ENCODE results near the gene SLC28A1. TPM values are rescaled to one million over a fixed set of nuclear protein-coding genes. Genes with fewer than 3 reads are reported as not detected.

The SLC28A1 gene
- total RNA-seq, 1 experiment from 2014 or later: 0.13 TPM

DNA sequence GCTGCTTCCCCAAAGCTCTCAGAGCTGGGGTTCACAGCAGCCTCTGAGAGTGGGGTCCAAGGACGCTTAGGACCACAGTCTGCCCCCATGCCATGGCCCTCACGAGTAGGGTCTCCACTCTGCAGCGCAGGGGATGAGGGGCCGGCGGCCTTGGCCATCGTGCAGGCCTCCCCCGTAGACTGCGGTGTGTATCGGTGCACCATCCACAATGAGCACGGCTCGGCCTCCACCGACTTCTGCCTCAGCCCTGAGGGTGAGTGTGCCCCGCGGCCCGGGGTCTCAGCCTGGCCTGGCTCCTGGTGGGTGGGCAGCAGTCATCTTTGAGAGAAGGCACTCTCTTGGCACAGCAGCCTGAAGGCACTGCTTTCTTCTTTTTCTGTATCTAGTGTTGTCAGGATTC, 24.8 kb upstream of the SLC28A1 start:
- no peaks in the 10 kb centered on the region for H3K27me3 Mint-ChIP-seq (ENCODE audit: low read depth)
- H3K4me1 Mint-ChIP-seq: no peaks in the 10 kb centered on the region; a peak in 1 of 4 replicates
- H3K79me2 ChIP-seq (ENCODE audit: insufficient read depth, low read length): no peaks in the 10 kb centered on the region
- no peak overlapping the region for H3K4ac ChIP-seq (ENCODE audit: low read depth, low read length)
- no peak overlapping the region for H4K91ac ChIP-seq (ENCODE audit: insufficient read length, low read depth, low read length)
- no peaks in the 10 kb centered on the region for H3K4me1 ChIP-seq (ENCODE audit: insufficient read depth, low read length)
- no peak overlapping the region for H3K4me2 ChIP-seq (ENCODE audit: insufficient read depth, insufficient read length, low read length)
- no peaks in the 10 kb centered on the region for H3K79me1 ChIP-seq (ENCODE audit: insufficient read depth, low read depth, low read length, poor library complexity, severe bottlenecking)
- peaks cover 0 to 34% (median 7%) of the 10 kb centered on the region in 3 experiments; a peak in 5 of 7 replicates for H3K36me3 Mint-ChIP-seq (ENCODE audit: insufficient read depth in 1 of 3, low read depth in 3 of 3)
- DNase-seq: no peak
- no peaks in the 10 kb centered on the region for H3K23me2 ChIP-seq (ENCODE audit: insufficient read length, low read depth, low read length, poor library complexity, severe bottlenecking)
- H3K18ac ChIP-seq (ENCODE audit: insufficient read length, low read depth, low read length): no peak overlapping the region
- WGBS (ENCODE audit: extremely low coverage, insufficient read length, low lambda C conversion rate): no CpG with 5 or more reads among the region's 15 CpGs
- H3K27ac Mint-ChIP-seq: no peak overlapping the region
- H2AK5ac ChIP-seq (ENCODE audit: insufficient read length, low read length): no peak overlapping the region
- H3K9me3 ChIP-seq (ENCODE audit: control insufficient read depth, low read depth, low read length): no peaks in the 10 kb centered on the region
- no peak overlapping the region for H2BK5ac ChIP-seq (ENCODE audit: insufficient read length, low read length)
- no peak overlapping the region for H2BK15ac ChIP-seq (ENCODE audit: low read depth, low read length)
- no peak overlapping the region for H3T11ph ChIP-seq (ENCODE audit: low read length)
- H2BK12ac ChIP-seq (ENCODE audit: insufficient read length, low read depth, low read length): no peak overlapping the region
- no peak overlapping the region for H3K4me3 Mint-ChIP-seq
- no peak overlapping the region for H3K56ac ChIP-seq (ENCODE audit: insufficient read length, low read depth, low read length)
- no peak overlapping the region for H3K14ac ChIP-seq (ENCODE audit: insufficient read depth, low read length)
- no peak overlapping the region for H4K5ac ChIP-seq (ENCODE audit: insufficient read length, low read depth, low read length)
- H3K23ac ChIP-seq (ENCODE audit: insufficient read length, low read depth, low read length): no peak overlapping the region
- no peak overlapping the region for H3K9ac ChIP-seq (ENCODE audit: extremely low read depth, insufficient read length, low read length)
- H4K8ac ChIP-seq (replicated peaks; ENCODE audit: insufficient read length, low read depth, low read length): no peak overlapping the region
- H3K27ac ChIP-seq (ENCODE audit: insufficient read length, low read depth, low read length): no peak overlapping the region
- no peak overlapping the region for H2BK120ac ChIP-seq (ENCODE audit: low read depth, low read length, poor library complexity, severe bottlenecking)
- H4K20me1 ChIP-seq (ENCODE audit: control insufficient read depth, insufficient read depth, insufficient read length): no peaks in the 10 kb centered on the region
- H2AFZ ChIP-seq (ENCODE audit: low read length): no peak overlapping the region
- no peaks in the 10 kb centered on the region for H3K27me3 ChIP-seq (ENCODE audit: insufficient read depth, low read length)
- no peak overlapping the region for H2BK20ac ChIP-seq (ENCODE audit: low read depth, low read length, poor library complexity, severe bottlenecking)
- TF ChIP-seq, protein P1, sequence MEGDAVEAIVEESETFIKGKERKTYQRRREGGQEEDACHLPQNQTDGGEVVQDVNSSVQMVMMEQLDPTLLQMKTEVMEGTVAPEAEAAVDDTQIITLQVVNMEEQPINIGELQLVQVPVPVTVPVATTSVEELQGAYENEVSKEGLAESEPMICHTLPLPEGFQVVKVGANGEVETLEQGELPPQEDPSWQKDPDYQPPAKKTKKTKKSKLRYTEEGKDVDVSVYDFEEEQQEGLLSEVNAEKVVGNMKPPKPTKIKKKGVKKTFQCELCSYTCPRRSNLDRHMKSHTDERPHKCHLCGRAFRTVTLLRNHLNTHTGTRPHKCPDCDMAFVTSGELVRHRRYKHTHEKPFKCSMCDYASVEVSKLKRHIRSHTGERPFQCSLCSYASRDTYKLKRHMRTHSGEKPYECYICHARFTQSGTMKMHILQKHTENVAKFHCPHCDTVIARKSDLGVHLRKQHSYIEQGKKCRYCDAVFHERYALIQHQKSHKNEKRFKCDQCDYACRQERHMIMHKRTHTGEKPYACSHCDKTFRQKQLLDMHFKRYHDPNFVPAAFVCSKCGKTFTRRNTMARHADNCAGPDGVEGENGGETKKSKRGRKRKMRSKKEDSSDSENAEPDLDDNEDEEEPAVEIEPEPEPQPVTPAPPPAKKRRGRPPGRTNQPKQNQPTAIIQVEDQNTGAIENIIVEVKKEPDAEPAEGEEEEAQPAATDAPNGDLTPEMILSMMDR (conservative IDR thresholded peaks at IDR 0.05): no peak
- no peaks in the 10 kb centered on the region for H3K9me3 Mint-ChIP-seq

Data from H9 (cell line).